ENCODE data around the gene CHID1.

The CHID1 gene

DNA sequence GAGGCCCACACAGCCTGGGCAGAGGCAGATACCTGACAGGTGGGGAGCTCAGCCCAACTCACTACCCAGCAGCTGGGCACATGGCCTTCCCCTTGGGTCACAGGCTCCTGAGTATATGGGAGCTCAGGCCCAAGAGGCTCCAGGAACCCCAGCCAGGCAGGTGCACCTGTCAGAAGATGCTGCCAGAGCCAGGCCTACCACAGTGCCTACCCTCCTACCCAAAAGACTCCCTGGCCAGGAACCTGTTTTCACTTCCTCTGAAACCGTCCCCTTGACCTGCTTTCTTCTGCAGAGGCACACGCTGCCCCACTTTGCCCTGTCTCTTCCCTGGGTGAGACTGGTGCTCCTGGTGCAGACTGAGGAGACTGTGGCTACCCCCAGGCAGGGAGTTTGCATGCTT is 2.9 kb downstream of the CHID1 start:
- DNase-seq: no peak

DNA sequence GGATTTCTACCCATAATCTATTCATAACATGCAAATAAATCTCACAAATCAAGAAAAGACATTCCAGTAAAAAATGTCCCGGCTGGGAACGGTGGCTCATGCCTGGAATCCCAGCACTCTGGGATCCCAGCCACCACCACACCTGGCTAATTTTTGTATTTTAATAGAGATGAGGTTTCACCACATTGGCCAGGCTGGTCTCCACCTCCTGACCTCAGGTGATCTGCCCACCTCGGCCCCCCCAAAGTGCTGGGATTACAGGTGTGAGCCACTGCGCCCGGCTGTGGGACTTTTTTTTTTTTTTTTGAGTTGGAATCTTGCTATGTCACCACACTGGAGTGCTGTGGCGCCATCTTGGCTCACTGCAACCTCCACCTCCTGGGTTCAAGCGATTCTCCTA is 4.7 kb downstream of the CHID1 start:
- no peak for DNase-seq

DNA sequence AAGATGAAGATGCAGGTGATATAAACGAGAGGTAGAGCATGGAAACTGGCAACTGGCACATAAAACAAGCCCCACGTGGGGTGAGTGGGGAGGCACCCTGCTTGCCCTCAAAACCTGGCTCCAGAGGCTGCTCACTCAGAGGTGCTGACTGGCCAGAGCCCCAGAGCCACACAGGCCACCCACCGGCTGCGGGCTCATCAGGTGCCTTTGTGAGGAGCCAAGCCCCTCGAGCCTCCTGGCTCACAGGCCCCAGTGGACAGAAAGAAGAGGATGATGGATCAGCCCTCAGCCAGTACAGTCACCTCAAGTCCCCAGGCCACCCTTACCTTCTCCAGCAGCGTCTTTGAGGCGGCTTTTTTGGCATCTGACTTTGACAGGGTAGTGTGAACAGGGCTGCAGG is 6.2 kb downstream of the CHID1 start:
- no peak for DNase-seq

- no peak for DNase-seq
These were observed 9.1 kb downstream of the CHID1 start for GRCh38 chr11:901452-902061.

- no peak for DNase-seq
These were observed 10.1 kb downstream of the CHID1 start for GRCh38 chr11:900545-900944.

- no peak for DNase-seq
These were observed 10.9 kb downstream of the CHID1 start for GRCh38 chr11:899724-900123.

GRCh38 chr11:898540-899190 is 11.9 kb downstream of the CHID1 start:
- no peak for DNase-seq

DNA sequence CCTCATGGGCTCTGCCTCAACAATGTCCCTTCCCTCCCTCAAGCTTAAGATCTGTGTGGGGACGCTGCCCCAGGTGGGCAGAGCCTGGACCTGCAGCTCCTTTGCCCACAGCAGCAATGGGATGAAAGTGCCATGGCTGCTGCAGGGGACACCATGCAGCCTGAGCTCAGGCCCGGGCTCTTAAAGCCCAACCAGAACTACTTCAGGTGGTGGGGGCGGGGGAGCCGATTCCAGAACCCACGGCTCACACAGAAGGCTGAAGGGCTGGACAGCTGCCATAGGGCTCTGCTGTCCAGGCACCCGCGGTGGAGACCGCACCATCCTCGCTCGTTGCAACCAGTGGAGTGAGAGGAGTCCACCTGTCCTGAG is 12.5 kb downstream of the CHID1 start:
- DNase-seq: no peak

- DNase-seq: no peak
These were observed 13.1 kb downstream of the CHID1 start for GRCh38 chr11:897253-898142.

DNA sequence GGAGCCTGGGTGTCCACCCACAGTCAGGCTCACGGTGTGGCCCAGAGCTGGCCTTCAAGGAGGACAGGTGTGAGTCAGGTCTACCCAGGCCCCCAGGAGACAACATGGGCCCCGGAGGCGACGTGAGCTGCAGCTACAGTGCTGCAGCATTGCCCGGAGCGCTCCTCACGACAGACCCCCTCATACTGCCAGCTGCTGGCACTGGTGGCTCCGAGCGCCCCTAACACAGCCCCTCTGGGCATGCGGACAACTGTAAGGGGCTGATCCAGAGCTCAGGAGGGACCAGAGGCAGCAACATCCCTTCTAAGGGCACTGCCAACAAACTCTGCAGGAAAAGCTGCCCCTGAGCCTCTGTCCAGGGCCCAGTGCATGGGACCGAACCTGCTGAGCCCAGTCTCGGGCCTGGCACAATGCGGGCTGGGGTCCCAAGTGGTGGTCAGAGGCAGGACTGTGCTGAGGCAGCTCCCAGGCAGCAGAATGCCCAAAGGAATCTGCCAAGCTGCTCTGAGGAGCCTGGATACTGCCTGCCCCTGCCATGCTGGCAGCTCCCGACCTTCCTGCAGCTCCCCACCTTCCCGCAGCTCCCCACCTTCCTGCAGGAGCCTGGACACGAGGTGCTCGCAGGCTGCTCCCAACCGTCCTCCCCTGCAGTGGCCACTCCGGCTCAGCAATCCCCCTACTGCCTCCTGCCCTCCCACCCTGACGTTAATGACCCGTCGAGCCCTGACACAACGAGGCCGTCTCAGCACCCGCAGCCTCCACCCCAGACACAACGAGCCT is 15.1 kb downstream of the CHID1 start:
- DNase-seq: no peak

DNA sequence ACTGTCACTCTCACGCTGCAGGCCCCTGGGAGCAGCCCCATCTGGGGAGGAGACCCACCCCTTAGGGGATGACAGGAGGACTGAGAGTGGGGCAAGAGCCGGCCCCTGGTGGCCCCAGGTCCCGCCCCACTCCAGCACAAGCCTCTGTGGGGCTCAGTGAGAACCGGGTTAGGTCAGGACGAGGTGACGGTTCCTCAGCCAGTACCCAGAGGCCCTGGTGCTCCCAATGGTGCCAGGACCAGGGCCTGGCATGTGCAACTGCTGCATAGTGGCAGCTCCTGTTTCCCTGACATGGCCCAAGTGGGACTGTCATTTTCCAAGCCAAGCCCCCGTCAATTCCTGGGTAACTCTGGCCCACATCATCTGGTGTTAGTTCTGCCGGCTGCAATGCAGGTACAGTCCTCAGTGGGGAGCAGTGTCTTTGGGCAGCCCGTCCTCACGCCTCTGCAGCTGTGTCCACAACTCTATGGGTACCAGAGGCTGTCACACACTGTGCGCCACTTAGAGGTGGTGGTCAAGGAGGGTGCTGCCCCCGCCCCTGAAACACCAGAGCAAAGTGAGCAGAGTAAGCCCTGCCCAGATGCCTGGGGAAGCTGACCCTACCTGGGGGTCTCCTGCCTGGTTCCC is 15.9 kb downstream of the CHID1 start:
- DNase-seq: no peak

DNA sequence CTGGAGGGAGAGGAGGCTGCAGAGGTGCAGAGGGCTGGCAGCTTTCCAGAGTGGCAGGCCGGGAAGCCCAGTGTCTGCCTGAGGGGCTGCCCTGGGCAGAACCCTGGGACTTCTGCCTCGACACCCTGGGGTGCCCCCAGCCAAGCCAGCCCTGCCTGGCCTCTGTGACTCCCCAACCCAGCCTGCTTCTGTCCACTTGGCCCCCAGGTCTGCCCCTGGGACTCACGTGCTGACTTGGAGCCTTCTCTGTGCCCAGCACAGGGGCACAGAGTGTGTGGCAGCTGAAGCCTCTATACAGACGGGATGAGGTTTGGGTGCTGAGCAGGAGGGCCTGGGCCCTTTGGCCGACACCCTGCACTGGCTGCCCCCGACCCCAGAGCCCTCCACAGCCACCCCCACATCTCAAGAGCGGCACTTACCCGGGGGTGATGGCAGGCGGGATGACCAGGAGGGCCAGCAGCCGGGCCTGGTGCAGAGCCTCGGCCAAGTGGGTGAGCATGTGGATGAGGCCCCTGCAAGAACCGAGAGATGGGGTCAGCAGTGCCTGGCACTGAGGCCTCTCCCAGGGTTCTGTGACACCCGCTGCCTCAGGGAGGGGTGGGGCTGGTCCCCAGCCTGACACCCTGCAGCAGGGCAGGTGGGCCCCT is 17.5 kb downstream of the CHID1 start:
- DNase-seq: no peak

- DNase-seq: no peak
These were observed 19.6 kb downstream of the CHID1 start for GRCh38 chr11:890794-891540.

DNA sequence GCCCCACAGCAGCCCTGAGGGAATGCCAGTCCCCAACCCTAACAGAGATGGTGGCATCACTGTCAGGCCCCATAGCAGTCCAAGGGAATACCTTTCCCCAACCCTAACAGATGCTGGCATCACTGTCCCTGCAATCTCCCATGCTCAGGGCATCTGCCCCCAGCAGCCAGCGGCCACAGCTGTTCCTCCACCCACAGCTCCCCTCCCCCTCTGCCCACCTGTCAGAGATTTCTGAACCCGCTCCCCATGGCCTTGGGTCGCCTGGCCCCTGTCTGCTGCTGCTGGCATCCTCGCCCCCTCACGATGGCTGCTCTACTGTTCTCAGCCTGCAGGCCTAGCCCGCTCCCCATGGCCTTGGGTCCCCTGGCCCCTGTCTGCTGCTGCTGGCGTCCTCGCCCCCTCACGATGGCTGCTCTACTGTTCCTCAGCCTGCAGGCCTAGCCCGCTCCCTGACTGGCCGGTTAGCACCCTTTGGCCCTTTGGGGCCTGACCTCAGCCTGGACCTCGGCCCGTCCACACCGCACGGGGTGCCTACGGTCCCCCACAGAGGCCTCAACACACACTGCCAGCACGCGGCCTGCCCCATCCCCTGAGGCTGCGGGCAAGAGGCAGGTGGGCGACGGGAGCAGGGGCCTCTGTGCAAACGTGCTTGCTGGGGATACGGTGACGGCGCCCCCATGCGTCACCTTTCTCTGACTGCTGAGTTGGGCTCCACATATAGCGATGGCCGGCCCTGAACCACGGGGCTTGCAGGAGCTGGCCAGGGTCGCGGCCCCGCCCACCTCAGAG is 20.7 kb downstream of the CHID1 start:
- no peak for DNase-seq

DNA sequence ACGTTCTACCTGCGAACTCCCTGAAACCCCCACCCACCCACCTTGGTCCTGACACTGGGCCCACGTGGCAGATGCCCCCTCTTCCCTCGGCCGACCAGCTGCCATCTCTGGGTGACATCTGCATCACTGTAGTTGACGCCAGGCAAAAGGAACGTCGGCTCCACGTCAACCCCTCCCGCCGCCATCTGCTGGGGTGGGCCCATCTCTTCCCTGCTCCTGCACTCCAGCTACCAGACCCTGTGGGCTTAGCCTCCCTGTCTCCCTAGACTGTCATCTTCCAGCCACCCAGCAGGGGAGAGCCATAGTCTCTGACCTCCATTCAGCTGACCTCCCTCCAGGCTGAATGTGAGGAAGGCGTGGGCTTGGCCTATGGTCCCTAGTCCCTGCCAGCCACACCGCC is 21.4 kb downstream of the CHID1 start:
- DNase-seq: no peak

DNA sequence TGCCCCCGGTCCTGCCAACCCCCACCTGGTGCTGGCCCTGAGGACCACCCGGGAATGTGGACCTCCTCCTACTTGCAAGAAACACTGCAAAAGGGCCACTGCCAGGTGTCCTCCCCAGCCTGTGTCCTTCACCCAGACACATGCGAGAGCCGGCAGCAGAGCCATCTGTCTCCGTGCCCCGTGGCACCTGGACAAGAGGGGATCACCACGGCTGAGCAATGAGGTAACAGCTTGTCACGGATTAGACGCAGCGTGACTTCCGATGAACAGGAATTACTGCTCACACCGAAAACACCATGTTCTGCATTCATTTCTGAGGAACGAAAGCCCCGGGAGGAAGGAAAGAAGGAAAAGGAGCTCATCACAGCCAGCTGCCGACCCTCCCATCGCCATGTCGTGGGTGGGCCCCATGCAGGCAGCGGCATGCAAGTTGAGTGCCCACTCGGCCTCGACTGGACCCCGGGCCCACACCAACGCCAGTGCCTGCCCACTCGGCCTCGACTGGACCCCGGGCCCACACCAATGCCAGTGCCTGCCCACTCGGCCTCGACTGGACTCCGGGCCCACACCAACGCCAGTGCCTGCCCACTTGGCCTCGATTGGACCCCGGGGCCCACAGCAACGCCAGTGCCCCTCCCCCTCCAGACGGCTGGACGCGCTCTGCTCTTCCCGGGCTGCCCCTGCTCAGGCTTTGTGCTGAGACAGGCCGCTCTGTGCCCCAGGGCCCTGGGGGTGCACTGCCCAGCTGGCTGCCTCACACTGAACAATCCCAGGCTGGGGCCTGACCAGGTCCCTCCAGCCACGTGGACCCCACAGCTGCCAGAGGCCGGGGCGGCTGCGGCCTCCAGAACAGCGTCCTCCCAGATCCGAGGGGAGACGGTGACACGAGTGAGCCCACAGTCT is 22.0 kb downstream of the CHID1 start:
- DNase-seq: no peak

DNA sequence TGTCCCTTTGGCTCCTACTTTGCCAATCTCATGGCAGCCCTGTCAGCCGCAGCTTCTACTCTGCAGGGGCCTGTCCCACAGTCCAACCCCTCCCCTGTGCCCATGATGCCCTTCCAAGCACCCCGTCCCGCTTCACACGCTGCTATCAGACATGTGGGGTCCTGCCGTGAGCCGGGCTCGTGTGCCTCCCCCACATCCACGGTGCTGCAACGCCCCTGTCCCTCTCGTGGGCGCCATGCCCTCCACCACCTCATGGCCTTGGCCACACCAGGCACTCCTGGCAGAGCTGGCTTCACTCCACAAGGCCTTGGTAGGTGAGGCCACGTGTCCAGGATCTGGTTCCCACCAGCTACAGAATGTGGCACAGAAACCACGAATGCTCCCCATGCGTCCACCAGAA is 23.0 kb downstream of the CHID1 start:
- no peak for DNase-seq

GRCh38 chr11:886568-886967 is 24.0 kb downstream of the CHID1 start:
- DNase-seq: no peak

DNA sequence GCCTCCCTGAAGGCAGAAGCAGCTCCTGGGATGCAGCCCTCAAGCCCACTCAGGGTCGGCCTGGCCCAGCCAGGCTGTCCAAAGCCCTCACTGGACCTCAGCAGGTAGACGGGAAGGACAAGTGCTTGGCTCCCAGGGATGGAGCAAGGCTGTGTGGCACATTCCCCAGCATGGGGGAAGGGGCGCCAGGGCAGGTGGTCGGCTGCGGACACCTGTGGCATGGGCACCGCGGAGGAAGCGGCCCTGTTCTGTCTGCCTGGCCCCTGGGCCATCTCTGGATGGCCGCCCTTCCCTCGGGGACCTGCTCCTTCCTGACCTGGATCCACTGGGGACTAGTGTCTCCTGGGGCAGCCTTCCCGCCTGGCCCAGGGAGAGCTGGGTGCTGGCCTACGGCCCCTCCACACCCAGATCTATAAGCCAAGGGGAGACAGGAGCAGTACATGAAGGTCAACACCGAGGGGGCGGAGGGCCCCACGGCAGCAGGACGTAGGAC is 26.0 kb downstream of the CHID1 start:
- DNase-seq: no peak
